ENCODE measurements around the gene RABAC1. TPM values are rescaled to one million over a fixed set of nuclear protein-coding genes. Genes with fewer than 3 reads are reported as not detected.

The RABAC1 gene
- total and polyA plus RNA-seq, 11 donors = 43.2 to 217 (median 87.6) TPM

DNA sequence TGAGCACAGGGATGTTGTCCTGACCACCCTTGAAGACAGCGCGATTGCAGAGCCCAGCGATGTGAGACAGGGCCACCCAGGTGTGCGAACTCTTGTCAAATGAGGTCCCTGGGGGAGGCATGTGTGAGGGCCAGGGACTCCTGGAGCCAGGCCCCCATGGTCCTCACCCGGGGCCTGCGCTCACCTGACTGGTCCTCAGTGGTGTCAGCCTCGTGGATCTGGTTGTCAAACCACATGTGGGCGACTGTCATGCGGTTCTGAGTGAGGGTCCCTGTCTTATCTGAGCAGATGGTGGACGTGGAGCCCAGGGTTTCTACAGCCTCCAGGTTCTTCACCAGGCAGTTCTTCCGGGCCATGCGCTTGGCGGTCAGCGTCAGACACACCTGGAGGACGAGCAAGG lies 22.6 kb upstream of the RABAC1 start:
- 81 to 87% (median 84%) methylated on average over 8 to 15 of the region's 15 CpGs for WGBS, 4 donors
- intact Hi-C loops (cut with DNase I) = no loop called here
- no peak for TF ChIP-seq POLR2A (IDR thresholded peaks at IDR 0.05)

DNA sequence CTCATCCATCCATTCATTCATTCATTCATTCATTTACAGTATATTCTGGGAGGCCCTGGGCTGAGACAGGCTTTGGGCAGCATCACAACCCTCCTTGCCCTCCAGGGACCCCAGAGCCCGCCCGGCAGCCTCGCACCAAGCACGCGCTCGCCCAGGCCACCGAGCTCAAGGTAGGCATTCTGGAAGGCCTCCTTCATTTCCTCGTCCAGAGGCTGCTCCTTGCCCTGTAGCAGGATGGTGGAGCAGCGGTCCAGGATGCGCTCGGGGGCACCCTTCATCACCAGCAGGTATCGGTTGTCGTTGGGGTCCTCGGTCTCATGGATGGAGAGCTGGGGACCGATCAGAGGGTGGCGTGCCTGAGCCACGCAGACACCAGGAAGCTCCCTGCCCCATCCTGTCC lies 19.3 kb upstream of the RABAC1 start:
- DNase-seq (no peak), ATAC-seq (no peak)
- Histone ChIP-seq H3K27me3 (no peaks in the 10 kb centered on the region), H3K4me1 (peaks cover 0 to 12% (median 0%) of the 10 kb centered on the region in 12 donors), H3K27ac (peak overlapping the region in 2 of 12 donors; percentile 67 to 80), H3K36me3 (peaks cover 0 to 80% (median 3%) of the 10 kb centered on the region in 9 donors), H3K4me3 (no peak overlapping the region), H3K9me3 (no peaks in the 10 kb centered on the region)
- TF ChIP-seq, protein P1, sequence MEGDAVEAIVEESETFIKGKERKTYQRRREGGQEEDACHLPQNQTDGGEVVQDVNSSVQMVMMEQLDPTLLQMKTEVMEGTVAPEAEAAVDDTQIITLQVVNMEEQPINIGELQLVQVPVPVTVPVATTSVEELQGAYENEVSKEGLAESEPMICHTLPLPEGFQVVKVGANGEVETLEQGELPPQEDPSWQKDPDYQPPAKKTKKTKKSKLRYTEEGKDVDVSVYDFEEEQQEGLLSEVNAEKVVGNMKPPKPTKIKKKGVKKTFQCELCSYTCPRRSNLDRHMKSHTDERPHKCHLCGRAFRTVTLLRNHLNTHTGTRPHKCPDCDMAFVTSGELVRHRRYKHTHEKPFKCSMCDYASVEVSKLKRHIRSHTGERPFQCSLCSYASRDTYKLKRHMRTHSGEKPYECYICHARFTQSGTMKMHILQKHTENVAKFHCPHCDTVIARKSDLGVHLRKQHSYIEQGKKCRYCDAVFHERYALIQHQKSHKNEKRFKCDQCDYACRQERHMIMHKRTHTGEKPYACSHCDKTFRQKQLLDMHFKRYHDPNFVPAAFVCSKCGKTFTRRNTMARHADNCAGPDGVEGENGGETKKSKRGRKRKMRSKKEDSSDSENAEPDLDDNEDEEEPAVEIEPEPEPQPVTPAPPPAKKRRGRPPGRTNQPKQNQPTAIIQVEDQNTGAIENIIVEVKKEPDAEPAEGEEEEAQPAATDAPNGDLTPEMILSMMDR (IDR thresholded peaks at IDR 0.05) = no peak
- no peak for TF ChIP-seq POLR2A (IDR thresholded peaks at IDR 0.05)
- intact Hi-C loops (cut with DNase I) = no loop called here
- WGBS, 4 donors = 84 to 85% (median 85%) methylated on average over 16 to 17 of the region's 17 CpGs

More for the DNA sequence above, 22.6 kb upstream of the RABAC1 start:
- Histone ChIP-seq H3K4me3 (no peak overlapping the region), H3K36me3 (peaks cover 0 to 81% (median under 1%) of the 10 kb centered on the region in 9 donors), H3K27me3 (no peaks in the 10 kb centered on the region), H3K4me1 (peaks cover 0 to 10% (median 0%) of the 10 kb centered on the region in 12 donors), H3K27ac (peak overlapping the region in 1 of 12 donors; percentile 13), H3K9me3 (no peaks in the 10 kb centered on the region)
- DNase-seq = no peak
- peak in 1 of 4 donors; percentile 1 for ATAC-seq

DNA sequence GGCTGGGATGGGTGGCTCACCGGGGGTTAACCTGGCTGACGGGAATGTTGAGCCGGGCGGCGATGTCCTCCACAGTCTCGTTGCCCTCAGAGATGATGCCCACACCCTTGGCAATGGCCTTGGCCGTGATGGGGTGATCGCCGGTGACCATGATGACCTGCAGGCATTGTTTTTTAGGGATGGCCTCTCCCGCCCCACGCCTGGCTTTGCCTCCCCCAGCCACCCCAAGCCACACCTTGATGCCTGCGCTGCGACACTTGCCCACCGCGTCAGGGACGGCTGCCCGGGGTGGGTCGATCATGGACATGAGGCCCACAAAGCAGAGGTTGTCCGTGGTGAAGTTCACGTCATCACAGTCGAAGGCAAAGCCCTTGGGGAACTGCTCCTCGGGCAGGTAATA lies 18.8 kb upstream of the RABAC1 start:
- no peaks in the 10 kb centered on the region for H3K27me3 ChIP-seq

DNA sequence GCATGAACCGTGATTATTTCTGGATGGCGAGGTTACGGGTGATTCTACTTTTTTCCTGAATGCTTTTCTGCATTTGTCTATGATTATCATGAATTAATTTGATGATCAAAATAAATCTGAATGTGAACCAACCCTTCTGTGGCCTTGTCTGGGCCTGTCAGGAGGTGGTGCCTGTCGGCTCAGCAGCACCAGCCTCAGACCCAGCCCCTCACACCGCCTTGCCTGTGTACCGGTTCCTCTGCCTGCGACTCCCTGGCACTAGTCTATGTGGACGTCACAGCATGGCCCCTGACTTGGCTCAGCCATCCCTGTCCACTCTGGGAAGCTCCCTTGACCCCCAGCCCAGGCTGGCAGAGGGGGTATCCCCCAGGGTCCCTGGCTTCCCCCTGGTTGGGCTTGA lies 15.5 kb upstream of the RABAC1 start:
- TF ChIP-seq, protein P1 (IDR thresholded peaks at IDR 0.05) = no peak
- TF ChIP-seq POLR2A (IDR thresholded peaks at IDR 0.05) = no peak
- Histone ChIP-seq H3K27ac (no peak overlapping the region), H3K9me3 (no peaks in the 10 kb centered on the region), H3K4me3 (no peak overlapping the region), H3K27me3 (no peaks in the 10 kb centered on the region), H3K4me1 (peaks cover 0 to 12% (median 0%) of the 10 kb centered on the region in 12 donors), H3K36me3 (peaks cover 0 to 83% (median 9%) of the 10 kb centered on the region in 9 donors)
- 57 to 72% (median 64%) methylated on average over 8 of the region's 8 CpGs for WGBS, 4 donors
- DNase-seq (no peak), ATAC-seq (peak in 2 of 4 donors; percentile 25 to 27)
- intact Hi-C loops (cut with DNase I) = no loop called here

More for the DNA sequence above, 18.8 kb upstream of the RABAC1 start:
- Histone ChIP-seq H3K4me1 (peaks cover 0 to 12% (median 0%) of the 10 kb centered on the region in 12 donors), H3K36me3 (peaks cover 0 to 83% (median 5%) of the 10 kb centered on the region in 9 donors), H3K9me3 (no peaks in the 10 kb centered on the region), H3K4me3 (no peak overlapping the region), H3K27ac (peak overlapping the region in 1 of 12 donors; percentile 80)
- intact Hi-C loops (cut with DNase I) = no loop called here
- WGBS, 4 donors = 66 to 81% (median 79%) methylated on average over 17 to 22 of the region's 22 CpGs
- DNase-seq (no peak), ATAC-seq (no peak)
- TF ChIP-seq POLR2A (IDR thresholded peaks at IDR 0.05) = no peak
- TF ChIP-seq, protein P1 (IDR thresholded peaks at IDR 0.05) = no peak

DNA sequence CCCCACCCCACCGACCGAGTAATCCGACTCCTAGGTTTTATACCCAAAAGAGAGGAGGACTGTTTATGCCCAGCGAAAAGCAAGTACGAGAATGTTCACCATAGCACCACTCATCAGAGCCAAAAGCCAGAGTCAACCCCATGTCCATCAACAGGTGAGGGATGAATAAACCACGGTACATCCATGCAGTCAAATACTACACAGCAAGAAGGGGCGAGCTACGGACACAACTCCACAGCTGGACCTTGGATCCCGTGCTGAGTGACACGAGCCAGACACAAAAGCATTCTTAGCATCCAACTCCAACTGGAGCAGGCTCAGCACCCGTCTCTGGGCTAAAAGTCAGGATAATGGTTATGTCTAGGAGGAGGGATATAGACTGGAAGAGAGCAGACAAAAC lies 12.2 kb upstream of the RABAC1 start:
- DNase-seq (no peak), ATAC-seq (no peak)
- peaks cover 0 to 80% (median 19%) of the 10 kb centered on the region in 9 donors for H3K36me3 ChIP-seq
- H3K4me1 ChIP-seq = peaks cover 0 to 3% (median 0%) of the 10 kb centered on the region in 12 donors
- TF ChIP-seq POLR2A (IDR thresholded peaks at IDR 0.05) = no peak
- TF ChIP-seq, protein P1 (IDR thresholded peaks at IDR 0.05) = no peak
- WGBS, 4 donors = 74 to 81% (median 77%) methylated on average over 11 of the region's 11 CpGs
- H3K4me3 ChIP-seq = no peak overlapping the region
- no peaks in the 10 kb centered on the region for H3K27me3 ChIP-seq
- H3K27ac ChIP-seq = no peak overlapping the region
- no peaks in the 10 kb centered on the region for H3K9me3 ChIP-seq
- intact Hi-C loops (cut with DNase I) = no loop called here

All from heart left ventricle (tissue), 16 donors.